Heart left ventricle (tissue), 16 donors: Measurements from ENCODE around the gene SLC7A6OS. TPM values are rescaled to one million over a fixed set of nuclear protein-coding genes. Genes with fewer than 3 reads are reported as not detected.

Experiments used
- ATAC-seq, 4 donors: fragments of 200-7000 bp; cut with Tn5 transposase; one replicate each; pipeline ENCODE4 v1.9.1; 2020 to 2022; ENCODE audit warnings: moderate library complexity in 4 of 4, mild to moderate bottlenecking in 3 of 4, moderate number of reproducible peaks in 1 of 4
- DNase-seq, 5 donors: peaks; one replicate each; pipeline ENCODE4 v3.0.0-alpha.2; 2020
- H3K27ac ChIP-seq, 12 donors: fragments of 200-600 bp; sonication (generic) in 4 of 12; one replicate each; pipeline versions ENCODE4 v1.5.0 to v1.8.0; 2016 to 2022; ENCODE audit warnings: mild to moderate bottlenecking in 2 of 12
- H3K27me3 ChIP-seq, 9 donors: fragments of 200-600 bp; sonication (generic) in 2 of 9; one replicate each; pipeline versions ENCODE4 v1.5.1 to v1.8.0; 2016 to 2022; ENCODE audit warnings: mild to moderate bottlenecking in 3 of 9
- H3K36me3 ChIP-seq, 9 donors: fragments of 200-600 bp; sonication (generic) in 2 of 9; one replicate each; pipeline versions ENCODE4 v1.5.0 to v1.8.0; 2018 to 2022; ENCODE audit warnings: mild to moderate bottlenecking in 2 of 9
- H3K4me1 ChIP-seq, 12 donors: fragments of 200-600 bp; sonication (generic) in 4 of 12; one replicate each; pipeline versions ENCODE4 v1.5.0 to v1.8.0; 2016 to 2022; ENCODE audit warnings: mild to moderate bottlenecking in 3 of 12
- H3K4me3 ChIP-seq, 12 donors: fragments of 200-600 bp; sonication (generic) in 4 of 12; one replicate each; pipeline versions ENCODE4 v1.5.0 to v1.8.0; 2017 to 2022; ENCODE audit warnings: mild to moderate bottlenecking in 9 of 12, moderate library complexity in 4 of 12
- H3K9me3 ChIP-seq, 12 donors: fragments of 200-600 bp; sonication (generic) in 4 of 12; one replicate each; pipeline versions ENCODE4 v1.5.0 to v1.8.0; 2016 to 2022; ENCODE audit warnings: mild to moderate bottlenecking in 1 of 12
- CTCF ChIP-seq, 12 donors: fragments of 200-600 bp; sonication (generic) in 4 of 12; IDR thresholded peaks; one replicate each; pipeline versions ENCODE4 v1.5.0 to v1.8.0; 2018 to 2022; ENCODE audit warnings: antibody characterized with exemption in 12 of 12, mild to moderate bottlenecking in 5 of 12
- POLR2A ChIP-seq, 2 donors: fragments of 450-650 bp; IDR thresholded peaks; one replicate each; pipeline ENCODE4 v1.6.1; 2017; ENCODE audit warnings: antibody characterized with exemption in 2 of 2, mild to moderate bottlenecking in 2 of 2, moderate library complexity in 2 of 2
- WGBS, 4 donors: extraction: QIAGEN DNeasy Blood & Tissue Kit in 2 of 4; methylation state at CpG; one replicate each; pipeline versions ENCODE4 v1.1.5 to v1.1.7; 2013 to 2018; 5-methylcytosine and 5-hydroxymethylcytosine counted together
- intact Hi-C, 10 donors: fragments of 100-400 bp; cut with DNase I; formaldehyde crosslinking; loops; one replicate each; pipeline versions ENCODE4 v1.11.1 to v1.14.2; 2022
- polyA plus RNA-seq, 2 donors: library from polyadenylated mRNA; stranded (reverse); fragments of 200-250 nt; gene quantifications; one replicate each; pipeline ENCODE4 v1.2.3, GENCODE V29; 2013
- total RNA-seq, 9 donors: library from RNA; depleted of rRNA in 2 of 9; stranded (reverse); fragments of >200 nt in 2 of 9; fragmentation: NEBNext Ultra II Directional in 3 of 9; extraction: Animal tissue kit (Norgen Biotek cat#: 25700) in 3 of 9; gene quantifications; one replicate each; pipeline versions ENCODE4 v1.1.0 to v1.2.4, GENCODE V29; 2016 to 2023
- donor health status: ischemic (EF 13 %, LVEDD 7.1; RV severe dilation, severe dysfunction).
- donor health status: healthy with polysubstance abuse.
- donor health status: DM: no; HTN: yes; CAD: no.
- donor health status: DM: no; HTN: no; CAD: no.
- donor health status: ischemic (EF 25% LVEDD 6.9; RV normal size, moderate dysfunction).
- donor health status: ischemic (EF 25% LVEDD 5.7; RV mildly dilated, moderate dysfunction).
- donor health status: healthy.
- donor health status: DM: yes; HTN: yes; CAD: no.
- donor health status: ischemic (EF 35%, LVEDD 5.7; RV mildly dilated, moderate dysfunction).
- donor health status: nonischemic (EF 11% LVEDD 7.7; RV severe dilation, severe dysfunction).
- donor health status: DM: yes; HTN: yes; CAD: no.
- donor health status: PGD.
- donor health status: ischemic (EF 29% LVEDD 5.4; RV normal size, mild dysfunction).
- donor health status: nonischemic (EF 23%, LVEDD 6.1; RV moderate dilation, normal function).

Gene SLC7A6OS
- total and polyA plus RNA-seq, 11 donors: 8.1 to 16.2 (median 10.0) TPM

GRCh38 chr16:68298907-68299561 is 11.7 kb downstream of the SLC7A6OS start:
- peaks cover 0 to 100% (median 99%) of the 10 kb centered on the region in 9 donors for H3K36me3 ChIP-seq
- H3K4me1 ChIP-seq: peaks cover 0 to 54% (median 25%) of the 10 kb centered on the region in 12 donors
- DNase-seq (peak in 4 of 5 donors; percentile 44 to 79 (median 68)), ATAC-seq (peak; percentile 40 to 73 (median 54))
- no peaks in the 10 kb centered on the region for H3K9me3 ChIP-seq
- WGBS, 4 donors: 31 to 42% (median 37%) methylated on average over 5 of the region's 5 CpGs
- no peak overlapping the region for H3K4me3 ChIP-seq
- intact Hi-C loops: loop anchor here in 3 of 10 donors (5.0 kb wide), 1 partner anchor 37 kb away; the partner anchor contains the start of gene SLC7A6 (in 3 of the 3)
- H3K27ac ChIP-seq: peak overlapping the region in 11 of 12 donors; percentile 42 to 91 (median 66)
- H3K27me3 ChIP-seq: no peaks in the 10 kb centered on the region
- no peak for TF ChIP-seq CTCF (IDR thresholded peaks at IDR 0.05)
- TF ChIP-seq POLR2A (IDR thresholded peaks at IDR 0.05): no peak

- Histone ChIP-seq H3K4me1 (peaks cover 0 to 54% (median 25%) of the 10 kb centered on the region in 12 donors), H3K4me3 (no peak overlapping the region), H3K27me3 (no peaks in the 10 kb centered on the region), H3K9me3 (no peaks in the 10 kb centered on the region), H3K27ac (peak overlapping the region in 11 of 12 donors; percentile 42 to 91 (median 66)), H3K36me3 (peaks cover 0 to 100% (median 99%) of the 10 kb centered on the region in 9 donors)
- 53 to 82% (median 76%) methylated on average over 2 to 3 of the region's 3 CpGs for WGBS, 4 donors
- no peak for DNase-seq
- intact Hi-C loops: loop anchor here in 3 of 10 donors (5.0 kb wide), 1 partner anchor 36 kb away; the partner anchor contains the start of gene SLC7A6 (in 3 of the 3)
- no peak for ATAC-seq
- no peak for TF ChIP-seq POLR2A (IDR thresholded peaks at IDR 0.05)
- TF ChIP-seq CTCF (IDR thresholded peaks at IDR 0.05): no peak
Measured at GRCh38 chr16:68298312-68298711, 12.4 kb downstream of the SLC7A6OS start.

- WGBS, 4 donors: 56 to 60% (median 57%) methylated on average over 3 of the region's 3 CpGs
- intact Hi-C loops: loop anchor here in 3 of 10 donors (5.0 kb wide), 1 partner anchor 36 kb away; the partner anchor contains the start of gene SLC7A6 (in 3 of the 3)
Measured at GRCh38 chr16:68297908-68298307, 12.8 kb downstream of the SLC7A6OS start.

More at GRCh38 chr16:68297908-68298307, 12.8 kb downstream of the SLC7A6OS start:
- Histone ChIP-seq H3K4me1 (peaks cover 0 to 54% (median 25%) of the 10 kb centered on the region in 12 donors), H3K36me3 (peaks cover 0 to 100% (median 99%) of the 10 kb centered on the region in 9 donors), H3K27me3 (no peaks in the 10 kb centered on the region), H3K4me3 (no peak overlapping the region), H3K9me3 (no peaks in the 10 kb centered on the region), H3K27ac (peak overlapping the region in 11 of 12 donors; percentile 47 to 91 (median 69))
- ATAC-seq (no peak), DNase-seq (no peak)
- no peak for TF ChIP-seq CTCF (IDR thresholded peaks at IDR 0.05)
- no peak for TF ChIP-seq POLR2A (IDR thresholded peaks at IDR 0.05)
